Endothelial cell (in vitro differentiated cells): ENCODE results near the gene BHLHA15. TPM values are rescaled to one million over a fixed set of nuclear protein-coding genes. Genes with fewer than 3 reads are reported as not detected.

Experiments used
- DNase-seq: peaks from one replicate; pipeline ENCODE4 v3.0.0; 2021; ENCODE audit warnings: low spot score
- H3K27ac Mint-ChIP-seq: one replicate; pipeline ENCODE4 v1.8.0; 2021; ENCODE audit warnings: mixed read lengths, inconsistent platforms; ENCODE audit not compliant: unreplicated experiment
- H3K27me3 Mint-ChIP-seq: one replicate; pipeline ENCODE4 v1.8.0; 2021; ENCODE audit warnings: mild to moderate bottlenecking, moderate library complexity, mixed read lengths, inconsistent platforms; ENCODE audit not compliant: unreplicated experiment
- H3K36me3 Mint-ChIP-seq: one replicate; pipeline ENCODE4 v1.8.0; 2021; ENCODE audit warnings: mild to moderate bottlenecking, low read depth, mixed read lengths, inconsistent platforms; ENCODE audit not compliant: unreplicated experiment
- H3K4me1 Mint-ChIP-seq: one replicate; pipeline ENCODE4 v1.8.0; 2021; ENCODE audit warnings: mild to moderate bottlenecking, mixed read lengths, inconsistent platforms; ENCODE audit not compliant: unreplicated experiment
- H3K4me3 Mint-ChIP-seq: one replicate; pipeline ENCODE4 v1.8.0; 2021; ENCODE audit warnings: mild to moderate bottlenecking, mixed read lengths, inconsistent platforms; ENCODE audit not compliant: unreplicated experiment
- H3K9me3 Mint-ChIP-seq: one replicate; pipeline ENCODE4 v1.8.0; 2021; ENCODE audit warnings: mixed read lengths, inconsistent platforms; ENCODE audit not compliant: unreplicated experiment
- total RNA-seq: library from RNA; stranded (reverse); fragmentation: NEBNext Ultra II Directional; extraction: Animal tissue kit (Norgen Biotek cat#: 25700); gene quantifications from one replicate; pipeline ENCODE4 v1.2.1, GENCODE V29; 2021; ENCODE audit not compliant: unreplicated experiment
- TF ChIP-seq, protein P1 (sequence below): fragments of 200-600 bp; sonication (generic); IDR thresholded peaks from one replicate; pipeline ENCODE4 v1.5.0; 2021; ENCODE audit warnings: antibody characterized with exemption; ENCODE audit not compliant: unreplicated experiment

The BHLHA15 gene
- total RNA-seq, 1 donor from 2014 or later, result 1.2 TPM

DNA sequence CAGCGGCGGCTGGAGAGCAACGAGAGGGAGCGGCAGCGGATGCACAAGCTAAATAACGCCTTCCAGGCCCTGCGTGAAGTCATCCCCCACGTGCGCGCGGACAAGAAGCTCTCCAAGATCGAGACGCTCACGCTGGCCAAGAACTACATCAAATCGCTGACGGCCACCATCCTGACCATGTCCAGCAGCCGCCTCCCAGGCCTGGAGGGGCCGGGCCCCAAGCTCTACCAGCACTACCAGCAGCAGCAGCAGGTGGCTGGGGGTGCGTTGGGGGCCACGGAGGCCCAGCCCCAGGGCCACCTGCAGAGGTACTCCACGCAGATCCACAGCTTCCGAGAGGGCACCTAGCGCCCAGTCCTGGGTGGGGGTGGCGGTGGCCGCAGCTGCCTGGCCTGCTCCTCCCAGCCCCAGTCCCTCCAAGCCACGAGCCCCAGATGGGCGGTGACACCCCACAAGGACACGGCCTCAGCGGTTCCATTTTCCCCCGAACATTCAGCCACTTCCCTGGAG, 1.3 kb downstream of the BHLHA15 start:
- DNase-seq, result no peak
- H3K36me3 Mint-ChIP-seq, result peaks cover under 1% of the 10 kb centered on the region
- peaks cover 4% of the 10 kb centered on the region for H3K4me1 Mint-ChIP-seq
- TF ChIP-seq, protein P1, sequence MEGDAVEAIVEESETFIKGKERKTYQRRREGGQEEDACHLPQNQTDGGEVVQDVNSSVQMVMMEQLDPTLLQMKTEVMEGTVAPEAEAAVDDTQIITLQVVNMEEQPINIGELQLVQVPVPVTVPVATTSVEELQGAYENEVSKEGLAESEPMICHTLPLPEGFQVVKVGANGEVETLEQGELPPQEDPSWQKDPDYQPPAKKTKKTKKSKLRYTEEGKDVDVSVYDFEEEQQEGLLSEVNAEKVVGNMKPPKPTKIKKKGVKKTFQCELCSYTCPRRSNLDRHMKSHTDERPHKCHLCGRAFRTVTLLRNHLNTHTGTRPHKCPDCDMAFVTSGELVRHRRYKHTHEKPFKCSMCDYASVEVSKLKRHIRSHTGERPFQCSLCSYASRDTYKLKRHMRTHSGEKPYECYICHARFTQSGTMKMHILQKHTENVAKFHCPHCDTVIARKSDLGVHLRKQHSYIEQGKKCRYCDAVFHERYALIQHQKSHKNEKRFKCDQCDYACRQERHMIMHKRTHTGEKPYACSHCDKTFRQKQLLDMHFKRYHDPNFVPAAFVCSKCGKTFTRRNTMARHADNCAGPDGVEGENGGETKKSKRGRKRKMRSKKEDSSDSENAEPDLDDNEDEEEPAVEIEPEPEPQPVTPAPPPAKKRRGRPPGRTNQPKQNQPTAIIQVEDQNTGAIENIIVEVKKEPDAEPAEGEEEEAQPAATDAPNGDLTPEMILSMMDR, result no peak
- peaks cover 9% of the 10 kb centered on the region for H3K27me3 Mint-ChIP-seq
- H3K9me3 Mint-ChIP-seq, result no peaks in the 10 kb centered on the region
- H3K4me3 Mint-ChIP-seq, result peak overlapping the region; percentile 25
- no peak overlapping the region for H3K27ac Mint-ChIP-seq

DNA sequence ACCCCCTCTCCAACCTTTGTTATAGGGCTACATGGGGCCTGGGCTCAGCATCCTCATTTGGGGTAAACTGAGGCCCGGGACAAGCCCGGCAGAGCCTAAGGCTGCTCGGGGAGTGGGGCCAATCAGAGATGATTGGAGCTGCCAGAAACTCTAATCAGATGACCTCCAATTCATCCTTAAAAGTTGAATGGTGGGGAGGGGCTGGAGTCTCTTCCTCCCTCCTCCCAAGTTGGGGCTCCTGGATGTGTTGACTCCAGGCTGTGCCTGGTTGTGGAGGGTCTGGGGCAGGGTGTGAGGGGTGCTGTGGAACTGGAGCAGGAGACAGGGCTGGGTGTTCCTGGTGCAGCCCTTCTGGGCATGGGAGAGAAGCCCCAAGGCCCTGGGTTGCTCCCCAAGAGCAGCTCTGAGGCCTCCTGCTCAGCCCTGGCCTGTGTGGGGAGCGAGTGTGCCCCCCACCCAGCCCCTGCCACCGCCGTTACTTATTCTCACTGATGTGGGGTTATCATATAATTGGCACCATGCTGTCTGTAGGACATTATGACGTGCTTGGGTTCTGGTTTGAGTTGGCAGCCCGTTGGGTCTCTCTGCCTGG, 2.2 kb downstream of the BHLHA15 start:
- Mint-ChIP-seq H3K36me3 (peaks cover 3% of the 10 kb centered on the region), H3K4me3 (no peak overlapping the region), H3K4me1 (peaks cover 10% of the 10 kb centered on the region), H3K27ac (no peak overlapping the region), H3K27me3 (peaks cover 12% of the 10 kb centered on the region), H3K9me3 (no peaks in the 10 kb centered on the region)
- TF ChIP-seq, protein P1, result no peak
- no peak for DNase-seq

DNA sequence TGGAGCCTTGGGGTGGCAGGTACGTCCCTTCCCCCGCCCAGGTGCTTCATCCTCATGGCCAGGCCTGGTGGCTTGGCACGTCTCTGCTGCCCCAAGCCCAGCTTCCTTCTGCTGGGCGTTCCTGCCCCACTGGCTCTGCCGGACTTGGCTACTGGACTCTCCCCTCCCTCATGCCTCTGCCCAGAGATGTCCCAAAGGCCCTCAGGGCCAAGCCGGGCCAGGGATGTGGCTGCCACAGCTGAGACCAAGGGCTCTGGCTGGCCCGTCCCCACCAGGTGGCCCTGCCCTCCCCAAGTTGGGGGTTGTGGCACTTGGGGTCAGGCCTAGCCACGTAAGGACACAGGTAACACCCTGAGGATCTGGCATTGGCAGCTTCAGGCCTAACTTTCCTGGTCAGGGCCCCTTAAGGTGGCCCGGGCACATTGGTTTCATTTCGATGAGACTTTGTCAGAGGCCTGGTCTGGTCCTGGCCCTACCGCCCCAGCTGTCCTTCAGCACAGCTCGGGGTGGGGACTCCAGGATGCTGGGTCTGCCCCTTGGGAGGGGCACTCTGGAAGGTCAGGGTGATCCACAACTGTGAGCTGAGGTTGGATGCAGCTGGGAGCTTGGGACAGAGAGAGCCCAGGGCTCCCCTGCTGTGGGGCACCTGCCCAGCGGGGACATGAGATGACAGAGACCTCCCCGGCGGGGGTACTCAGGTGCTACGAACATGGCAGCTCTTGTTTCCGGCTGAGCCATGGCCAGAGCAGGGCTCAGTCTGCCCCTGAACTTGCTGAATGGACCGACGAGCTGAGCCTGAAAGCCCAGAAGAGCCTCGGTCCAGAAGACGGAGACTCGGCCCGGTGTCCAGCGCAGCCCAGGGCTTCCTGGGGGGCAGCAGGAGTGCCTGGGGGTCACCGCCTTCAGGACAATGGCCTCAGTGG, 2.9 kb downstream of the BHLHA15 start:
- TF ChIP-seq, protein P1, result no peak
- no peak for DNase-seq
- H3K36me3 Mint-ChIP-seq, result peaks cover 6% of the 10 kb centered on the region
- H3K4me3 Mint-ChIP-seq, result no peak overlapping the region
- H3K27me3 Mint-ChIP-seq, result peaks cover 14% of the 10 kb centered on the region
- no peak overlapping the region for H3K27ac Mint-ChIP-seq
- no peaks in the 10 kb centered on the region for H3K9me3 Mint-ChIP-seq
- peaks cover 17% of the 10 kb centered on the region for H3K4me1 Mint-ChIP-seq

DNA sequence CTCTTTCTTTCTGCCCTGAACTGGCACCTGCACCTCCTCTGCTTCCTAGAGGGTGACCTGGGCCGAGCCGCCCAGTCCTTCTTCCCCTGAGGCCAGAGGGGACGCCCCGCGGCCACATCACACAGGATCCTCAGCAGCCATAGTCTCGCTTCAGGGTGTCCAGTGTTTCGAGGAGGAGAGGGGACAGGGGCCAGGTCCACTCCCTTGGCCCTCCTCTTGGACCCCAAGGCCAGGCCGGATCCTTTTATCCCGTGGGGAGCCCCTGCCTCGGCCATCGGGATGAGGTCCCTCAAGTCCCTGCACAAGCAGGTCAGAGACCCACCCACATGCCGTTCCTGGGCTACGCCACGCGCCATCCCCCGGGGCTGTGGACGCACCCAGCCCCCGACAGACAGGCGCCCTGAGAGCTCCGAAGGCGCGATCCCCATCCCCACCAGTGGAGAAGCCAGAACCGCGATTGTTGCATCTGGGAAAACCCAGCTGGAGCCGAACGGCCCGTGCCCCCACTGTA, 3.6 kb downstream of the BHLHA15 start:
- DNase-seq, result no peak
- Mint-ChIP-seq H3K36me3 (peaks cover 9% of the 10 kb centered on the region), H3K9me3 (no peaks in the 10 kb centered on the region), H3K27me3 (peaks cover 8% of the 10 kb centered on the region), H3K27ac (no peak overlapping the region), H3K4me3 (no peak overlapping the region), H3K4me1 (peaks cover 19% of the 10 kb centered on the region)
- TF ChIP-seq, protein P1, result no peak
